GM10248 (cell line): ENCODE data around the gene CTSC.

ENCODE experiments used
- CTCF ChIA-PET: fragments of 300-600 bp; sonication (Branson Sonifier 250); formaldehyde crosslinking; extraction: SDS; loops from one replicate; lab custom pipeline; 2021; ENCODE audit warnings: antibody characterized with exemption; lab: Yijun Ruan, JAX
- POLR2A ChIA-PET: fragments of 350-650 bp; sonication (Branson Sonifier 250); formaldehyde crosslinking; extraction: SDS; loops from one replicate; lab custom pipeline; 2020; ENCODE audit warnings: antibody characterized with exemption; lab: Yijun Ruan, JAX
- DNase-seq: peaks from one replicate; pipeline ENCODE4 v3.0.0; 2012; ENCODE audit errors: extremely low spot score
- TF ChIP-seq, protein P1 (sequence below): IDR thresholded peaks from 2 replicates; pipeline ENCODE4 v1.5.1; 2012; ENCODE audit warnings: mild to moderate bottlenecking, low read depth; ENCODE audit errors: extremely low read depth, missing control alignments, control extremely low read depth

Gene CTSC

DNA sequence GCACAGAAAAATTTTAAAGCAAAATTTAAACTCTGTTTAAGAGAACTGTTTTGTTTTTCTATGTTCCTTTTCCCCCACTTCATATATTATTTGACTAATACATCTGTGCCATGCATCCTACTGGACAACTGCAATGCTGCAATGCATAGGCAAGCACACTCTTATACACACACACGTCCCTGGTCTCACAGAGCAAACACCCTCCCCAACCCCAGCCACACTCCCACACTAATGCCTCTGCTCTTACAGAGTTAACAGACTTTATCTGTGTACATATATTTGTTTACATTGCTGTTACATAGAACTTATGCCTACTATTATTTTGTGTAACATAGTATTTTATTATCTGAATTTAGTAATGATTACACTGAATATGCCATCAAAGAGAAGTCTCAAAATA, 25.5 kb upstream of the CTSC start:
- ChIA-PET POLR2A (no interaction called here), CTCF (interaction anchor here (0.6 kb wide), 1 partner anchor 193 kb away, joined by 3 read pairs; no protein-coding TSS in a partner anchor)
- DNase-seq, result no peak
- TF ChIP-seq, protein P1, sequence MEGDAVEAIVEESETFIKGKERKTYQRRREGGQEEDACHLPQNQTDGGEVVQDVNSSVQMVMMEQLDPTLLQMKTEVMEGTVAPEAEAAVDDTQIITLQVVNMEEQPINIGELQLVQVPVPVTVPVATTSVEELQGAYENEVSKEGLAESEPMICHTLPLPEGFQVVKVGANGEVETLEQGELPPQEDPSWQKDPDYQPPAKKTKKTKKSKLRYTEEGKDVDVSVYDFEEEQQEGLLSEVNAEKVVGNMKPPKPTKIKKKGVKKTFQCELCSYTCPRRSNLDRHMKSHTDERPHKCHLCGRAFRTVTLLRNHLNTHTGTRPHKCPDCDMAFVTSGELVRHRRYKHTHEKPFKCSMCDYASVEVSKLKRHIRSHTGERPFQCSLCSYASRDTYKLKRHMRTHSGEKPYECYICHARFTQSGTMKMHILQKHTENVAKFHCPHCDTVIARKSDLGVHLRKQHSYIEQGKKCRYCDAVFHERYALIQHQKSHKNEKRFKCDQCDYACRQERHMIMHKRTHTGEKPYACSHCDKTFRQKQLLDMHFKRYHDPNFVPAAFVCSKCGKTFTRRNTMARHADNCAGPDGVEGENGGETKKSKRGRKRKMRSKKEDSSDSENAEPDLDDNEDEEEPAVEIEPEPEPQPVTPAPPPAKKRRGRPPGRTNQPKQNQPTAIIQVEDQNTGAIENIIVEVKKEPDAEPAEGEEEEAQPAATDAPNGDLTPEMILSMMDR, result no peak

DNA sequence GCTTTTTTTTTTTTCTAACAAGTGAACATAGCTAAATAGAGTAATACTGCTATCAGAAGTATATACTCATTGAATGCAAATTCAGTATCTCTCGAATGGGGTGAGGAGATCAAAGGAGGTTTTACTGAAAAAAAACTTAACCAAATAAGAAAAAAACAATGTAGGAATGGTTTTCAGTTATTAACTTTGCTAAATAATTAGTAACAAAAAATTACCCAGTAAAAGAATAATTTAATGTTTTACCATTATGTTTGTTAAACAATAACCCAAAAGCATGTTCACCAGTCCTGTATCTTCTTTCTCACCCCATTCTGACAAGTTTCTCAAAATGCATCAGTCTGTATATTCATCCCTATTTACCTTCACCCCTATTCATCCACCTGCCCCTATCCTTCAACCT, 22.6 kb upstream of the CTSC start:
- no peak for DNase-seq
- POLR2A ChIA-PET, result no interaction called here
- CTCF ChIA-PET, result interaction anchor here (0.9 to 1.5 kb wide), 3 partner anchors 22 to 128 kb away, joined by 3 read pairs; partner anchors contain the start of gene CTSC
- TF ChIP-seq, protein P1, result no peak

DNA sequence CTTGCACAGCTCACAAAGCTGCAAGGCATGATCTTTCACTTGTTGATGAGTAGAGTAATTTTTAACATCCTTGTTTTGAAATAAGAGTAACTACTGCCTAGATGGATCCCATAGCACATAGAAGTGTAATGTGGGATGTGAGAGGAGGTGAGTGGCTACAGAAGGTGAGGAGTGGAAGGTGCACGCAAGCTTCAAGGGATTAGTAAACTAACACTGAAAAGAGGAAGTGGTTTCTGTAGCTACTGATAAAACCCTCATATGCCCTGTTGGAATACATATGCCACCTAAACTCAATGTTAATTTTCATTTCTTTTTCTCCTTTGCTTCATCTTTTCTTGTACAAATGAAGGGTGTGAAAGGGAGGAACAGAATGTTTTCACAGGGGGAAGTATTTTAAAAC, 22.0 kb upstream of the CTSC start:
- CTCF ChIA-PET, result interaction anchor here (1.0 to 1.5 kb wide), 4 partner anchors 9 to 33 kb away, joined by 3 read pairs; partner anchors contain the start of gene CTSC
- TF ChIP-seq, protein P1, result no peak
- peak; percentile 39 for DNase-seq
- POLR2A ChIA-PET, result no interaction called here

DNA sequence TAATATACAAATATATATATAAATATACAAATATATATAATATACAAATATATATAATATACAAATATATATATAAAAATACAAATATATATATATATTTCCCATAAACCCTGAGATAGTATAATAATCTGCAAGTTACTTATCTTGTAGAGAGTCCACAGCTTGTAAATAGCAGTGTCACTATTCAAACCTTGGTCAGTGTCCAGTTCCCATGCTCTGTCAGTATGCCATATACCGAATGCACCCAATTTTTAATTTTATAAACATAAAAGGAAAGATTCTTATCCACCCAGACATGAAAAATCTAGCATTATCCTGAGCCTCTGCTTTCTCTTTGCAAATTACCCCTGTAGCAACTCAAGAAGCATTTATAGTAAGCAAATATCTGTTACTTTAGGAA, 21.6 kb upstream of the CTSC start:
- DNase-seq, result no peak
- CTCF ChIA-PET, result interaction anchor here (1.0 to 1.5 kb wide), 4 partner anchors 9 to 33 kb away, joined by 3 read pairs; partner anchors contain the start of gene CTSC
- POLR2A ChIA-PET, result no interaction called here
- TF ChIP-seq, protein P1, result no peak

DNA sequence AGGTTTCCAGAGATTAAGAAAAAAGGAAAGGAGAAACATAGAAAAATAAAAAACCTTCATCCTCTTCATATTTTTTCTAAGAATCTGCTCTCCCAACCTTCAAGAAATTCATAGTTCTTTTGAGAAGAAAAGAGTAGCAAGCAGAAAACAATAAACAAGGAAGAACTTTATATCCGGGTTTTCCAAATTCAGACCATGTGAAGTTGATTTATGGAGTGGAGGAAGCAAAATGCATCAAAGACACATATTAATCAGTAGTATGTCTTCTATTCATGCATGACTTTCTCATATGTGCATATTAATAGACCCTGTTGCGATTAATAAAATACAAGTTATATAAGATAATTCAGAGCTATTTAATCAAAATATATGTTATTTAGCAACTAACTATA, 20.5 kb upstream of the CTSC start:
- ChIA-PET CTCF (interaction anchor here (1.0 to 1.9 kb wide), 5 partner anchors 9 to 30 kb away, joined by 3 to 8 read pairs (median 3); no protein-coding TSS in a partner anchor), POLR2A (interaction anchor here (0.5 to 1.0 kb wide), 2 partner anchors 20 to 52 kb away, joined by 6 read pairs; partner anchors contain the start of gene CTSC)

DNA sequence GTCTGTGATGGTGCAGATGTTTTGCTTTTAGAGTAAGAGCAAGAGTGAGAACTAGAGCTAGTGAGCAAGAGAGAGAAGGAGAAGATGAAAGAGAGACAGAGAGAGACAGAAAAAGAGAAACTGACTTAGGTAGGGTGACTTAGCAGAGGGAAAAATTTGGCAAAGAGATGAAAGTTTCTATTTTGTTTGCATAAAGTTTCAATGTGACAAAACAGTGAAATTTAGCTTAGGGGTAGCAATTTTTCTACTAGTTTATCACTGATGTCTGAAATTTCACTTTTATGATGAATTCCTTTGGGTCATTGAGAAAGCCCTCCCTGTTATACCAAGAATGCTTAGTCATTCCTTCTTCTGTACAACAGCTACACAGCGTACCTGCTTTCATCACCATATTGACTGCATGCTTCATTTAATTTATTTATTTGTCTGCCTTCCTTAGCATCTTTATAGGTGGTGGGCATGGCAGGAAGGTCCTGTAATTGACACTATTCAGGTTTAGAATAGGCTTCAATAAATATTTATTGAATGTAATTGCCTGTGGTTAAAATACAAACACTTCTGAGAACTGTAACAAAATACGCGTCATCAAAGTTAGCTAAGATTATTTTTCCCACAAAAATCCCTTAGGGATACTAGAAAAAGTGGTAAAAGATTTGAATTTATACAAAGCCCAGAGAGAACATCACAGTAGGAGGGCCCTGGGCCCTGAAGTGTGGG, 19.9 kb upstream of the CTSC start:
- peak; percentile 33 for DNase-seq
- ChIA-PET CTCF (interaction anchor here (0.6 to 1.9 kb wide), 6 partner anchors 9 to 29 kb away, joined by 3 to 8 read pairs (median 3); partner anchors contain the start of gene CTSC), POLR2A (interaction anchor here (0.5 to 1.0 kb wide), 3 partner anchors 20 to 62 kb away, joined by 6 to 7 read pairs (median 6); partner anchors contain the start of gene CTSC)
- TF ChIP-seq, protein P1, result no peak

More for the DNA sequence above, 20.5 kb upstream of the CTSC start:
- TF ChIP-seq, protein P1, result no peak
- DNase-seq, result no peak
